ENCODE measurements around the gene TLE3. TPM values are rescaled to one million over a fixed set of nuclear protein-coding genes. Genes with fewer than 3 reads are reported as not detected.

The TLE3 gene
- total and polyA plus RNA-seq, 3 experiments from 2014 or later = 19.4 to 76.5 (median 73.1) TPM

DNA sequence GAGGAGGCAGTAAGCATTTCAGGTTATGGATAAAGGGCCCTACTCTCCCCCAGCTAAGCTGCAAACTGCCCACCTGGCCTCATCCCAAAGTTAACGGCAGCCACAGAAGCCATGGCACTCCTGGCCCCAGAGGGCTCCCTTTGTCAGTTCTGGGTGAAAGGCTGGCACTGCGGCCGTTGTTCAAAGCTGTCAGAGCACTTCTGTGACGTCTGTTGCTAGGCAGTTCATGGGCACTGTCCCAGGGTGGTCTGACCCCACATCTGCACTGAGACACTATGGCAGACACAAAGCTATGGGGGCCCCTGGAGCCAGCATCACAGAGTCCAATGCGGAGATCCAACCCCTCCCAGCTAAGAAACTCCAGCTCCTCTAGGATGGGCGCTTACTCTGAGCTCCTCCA, 30.0 kb downstream of the TLE3 start:
- no peaks in the 10 kb centered on the region for H3K27me3 ChIP-seq (ENCODE audit: insufficient read depth, low read length, poor library complexity, severe bottlenecking)
- H3K9me3 Mint-ChIP-seq = no peaks in the 10 kb centered on the region
- no peaks in the 10 kb centered on the region for H3K9me3 ChIP-seq (ENCODE audit: low read length)
- no peaks in the 10 kb centered on the region for H3K27me3 Mint-ChIP-seq
- no peaks in the 10 kb centered on the region for H3K4me1 ChIP-seq (ENCODE audit: insufficient read depth, low read length)
- POLR2A ChIA-PET = interaction anchor here (0.9 kb wide), 1 partner anchor 32 kb away, joined by 3 read pairs; no protein-coding TSS in a partner anchor
- H3K36me3 ChIP-seq (ENCODE audit: insufficient read depth, low read length) = peaks cover 53% of the 10 kb centered on the region
- peaks cover 9 to 20% (median 10%) of the 10 kb centered on the region in 3 donors for H3K4me1 Mint-ChIP-seq
- no peak for DNase-seq
- H3K27ac ChIP-seq (ENCODE audit: low read depth, low read length) = no peak overlapping the region
- no peak overlapping the region for H3K27ac Mint-ChIP-seq
- CTCF ChIA-PET = interaction anchor here (0.8 to 1.0 kb wide), 3 partner anchors 10 to 491 kb away, joined by 3 to 4 read pairs (median 3); no protein-coding TSS in a partner anchor
- peaks cover 10 to 93% (median 17%) of the 10 kb centered on the region in 3 donors for H3K36me3 Mint-ChIP-seq
- no peak overlapping the region for H3K4me3 ChIP-seq (ENCODE audit: low read length)
- H3K4me3 Mint-ChIP-seq = no peak overlapping the region

DNA sequence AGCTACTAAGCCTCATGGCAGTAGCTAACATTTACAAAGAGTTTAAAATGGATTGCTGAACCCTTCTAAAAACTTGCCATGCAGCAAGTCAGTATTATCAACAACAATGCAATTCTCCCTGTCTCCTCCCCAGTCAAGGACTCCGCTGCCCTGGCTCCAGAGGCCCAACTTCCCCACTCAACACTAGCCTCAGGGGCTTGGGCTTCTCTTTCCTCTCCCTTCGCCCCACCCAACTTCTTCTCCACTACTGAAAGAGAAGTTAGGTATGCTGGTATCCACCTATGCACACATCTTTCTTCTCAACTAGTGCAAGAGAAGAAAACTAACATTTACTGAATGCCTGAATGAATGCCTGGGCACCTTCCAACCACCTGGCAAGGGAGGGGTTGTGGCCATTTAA, 30.7 kb downstream of the TLE3 start:
- Mint-ChIP-seq H3K9me3 (no peaks in the 10 kb centered on the region), H3K27ac (peak overlapping the region in 1 of 8 donors; percentile 52), H3K4me1 (peaks cover 9 to 19% (median 10%) of the 10 kb centered on the region in 3 donors), H3K4me3 (no peak overlapping the region), H3K36me3 (peaks cover 8 to 91% (median 15%) of the 10 kb centered on the region in 3 donors), H3K27me3 (no peaks in the 10 kb centered on the region)
- no peak for DNase-seq
- Histone ChIP-seq H3K36me3 (ENCODE audit: insufficient read depth, low read length) (peaks cover 53% of the 10 kb centered on the region), H3K27me3 (ENCODE audit: insufficient read depth, low read length, poor library complexity, severe bottlenecking) (no peaks in the 10 kb centered on the region), H3K4me3 (ENCODE audit: low read length) (no peak overlapping the region), H3K27ac (ENCODE audit: low read depth, low read length) (no peak overlapping the region), H3K4me1 (ENCODE audit: insufficient read depth, low read length) (no peaks in the 10 kb centered on the region), H3K9me3 (ENCODE audit: low read length) (no peaks in the 10 kb centered on the region)
- CTCF ChIA-PET = interaction anchor here (0.9 kb wide), 1 partner anchor 11 kb away, joined by 4 read pairs; no protein-coding TSS in a partner anchor
- POLR2A ChIA-PET = interaction anchor here (0.9 kb wide), 1 partner anchor 33 kb away, joined by 3 read pairs; no protein-coding TSS in a partner anchor

DNA sequence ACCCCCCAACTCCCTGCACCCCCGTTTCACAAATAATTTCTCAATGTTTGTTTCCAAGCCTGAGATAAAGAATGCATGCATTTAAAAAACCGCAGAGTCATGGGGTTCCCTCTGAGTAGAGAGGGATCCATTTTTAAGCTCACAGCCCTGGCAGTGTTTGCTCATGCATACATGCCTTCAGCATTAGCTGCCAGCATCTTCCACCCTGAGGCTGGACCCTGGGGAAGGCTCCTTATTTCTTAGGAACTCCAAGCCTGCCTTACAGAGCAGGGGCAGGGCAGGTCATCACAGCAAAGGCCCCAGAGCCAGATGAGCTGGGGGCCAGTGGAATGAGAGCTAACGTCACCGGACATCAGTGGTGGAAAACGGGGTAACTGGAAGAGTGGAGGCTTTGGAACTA, 31.3 kb downstream of the TLE3 start:
- H3K4me3 Mint-ChIP-seq = no peak overlapping the region
- ChIA-PET CTCF (interaction anchor here (0.9 kb wide), 1 partner anchor 31 kb away, joined by 4 read pairs; the partner anchor contains the start of gene TLE3), POLR2A (interaction anchor here (0.5 kb wide), 1 partner anchor 54 kb away, joined by 3 read pairs; no protein-coding TSS in a partner anchor)
- H3K27me3 Mint-ChIP-seq = no peaks in the 10 kb centered on the region
- H3K4me1 ChIP-seq (ENCODE audit: insufficient read depth, low read length) = no peaks in the 10 kb centered on the region
- DNase-seq = no peak
- H3K27ac ChIP-seq (ENCODE audit: low read depth, low read length) = no peak overlapping the region
- no peaks in the 10 kb centered on the region for H3K9me3 Mint-ChIP-seq
- H3K4me1 Mint-ChIP-seq = peaks cover 9 to 19% (median 10%) of the 10 kb centered on the region in 3 donors
- H3K9me3 ChIP-seq (ENCODE audit: low read length) = no peaks in the 10 kb centered on the region
- H3K36me3 Mint-ChIP-seq = peaks cover 8 to 93% (median 17%) of the 10 kb centered on the region in 3 donors
- no peak overlapping the region for H3K4me3 ChIP-seq (ENCODE audit: low read length)
- peak overlapping the region in 2 of 8 donors; percentile 52 to 70 for H3K27ac Mint-ChIP-seq
- H3K27me3 ChIP-seq (ENCODE audit: insufficient read depth, low read length, poor library complexity, severe bottlenecking) = no peaks in the 10 kb centered on the region
- H3K36me3 ChIP-seq (ENCODE audit: insufficient read depth, low read length) = peaks cover 59% of the 10 kb centered on the region

DNA sequence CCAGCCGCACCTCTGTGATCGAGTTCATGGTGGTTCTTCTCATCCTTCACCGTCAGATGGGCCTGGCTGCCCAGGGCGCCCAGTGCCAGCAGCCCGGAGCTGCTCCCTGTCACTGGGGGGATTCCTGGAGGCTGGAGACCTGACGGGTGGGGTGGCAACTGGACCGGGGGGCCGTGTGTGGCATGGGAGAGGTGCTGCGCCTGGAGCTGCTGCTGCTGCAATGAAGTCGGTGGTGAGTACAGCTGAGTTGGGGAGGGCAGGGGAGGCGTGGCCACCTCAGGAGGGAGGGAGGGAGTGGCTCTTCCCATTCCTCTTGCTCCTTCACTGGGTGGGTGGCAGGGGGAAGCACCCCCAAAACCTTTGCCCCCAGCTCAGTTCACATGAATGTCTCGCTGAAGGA, 31.7 kb downstream of the TLE3 start:
- H3K36me3 ChIP-seq (ENCODE audit: insufficient read depth, low read length) = peaks cover 54% of the 10 kb centered on the region
- H3K27me3 ChIP-seq (ENCODE audit: insufficient read depth, low read length, poor library complexity, severe bottlenecking) = no peaks in the 10 kb centered on the region
- no peaks in the 10 kb centered on the region for H3K9me3 ChIP-seq (ENCODE audit: low read length)
- Mint-ChIP-seq H3K27me3 (no peaks in the 10 kb centered on the region), H3K27ac (peak overlapping the region in 1 of 8 donors; percentile 70), H3K4me3 (no peak overlapping the region), H3K4me1 (peaks cover 7 to 15% (median 9%) of the 10 kb centered on the region in 3 donors), H3K36me3 (peaks cover 5 to 93% (median 15%) of the 10 kb centered on the region in 3 donors), H3K9me3 (no peaks in the 10 kb centered on the region)
- no peak overlapping the region for H3K4me3 ChIP-seq (ENCODE audit: low read length)
- no peak for DNase-seq
- H3K27ac ChIP-seq (ENCODE audit: low read depth, low read length) = no peak overlapping the region
- ChIA-PET CTCF (interaction anchor here (0.9 kb wide), 1 partner anchor 32 kb away, joined by 4 read pairs; the partner anchor contains the start of gene TLE3), POLR2A (interaction anchor here (0.5 kb wide), 1 partner anchor 54 kb away, joined by 3 read pairs; no protein-coding TSS in a partner anchor)
- H3K4me1 ChIP-seq (ENCODE audit: insufficient read depth, low read length) = no peaks in the 10 kb centered on the region

DNA sequence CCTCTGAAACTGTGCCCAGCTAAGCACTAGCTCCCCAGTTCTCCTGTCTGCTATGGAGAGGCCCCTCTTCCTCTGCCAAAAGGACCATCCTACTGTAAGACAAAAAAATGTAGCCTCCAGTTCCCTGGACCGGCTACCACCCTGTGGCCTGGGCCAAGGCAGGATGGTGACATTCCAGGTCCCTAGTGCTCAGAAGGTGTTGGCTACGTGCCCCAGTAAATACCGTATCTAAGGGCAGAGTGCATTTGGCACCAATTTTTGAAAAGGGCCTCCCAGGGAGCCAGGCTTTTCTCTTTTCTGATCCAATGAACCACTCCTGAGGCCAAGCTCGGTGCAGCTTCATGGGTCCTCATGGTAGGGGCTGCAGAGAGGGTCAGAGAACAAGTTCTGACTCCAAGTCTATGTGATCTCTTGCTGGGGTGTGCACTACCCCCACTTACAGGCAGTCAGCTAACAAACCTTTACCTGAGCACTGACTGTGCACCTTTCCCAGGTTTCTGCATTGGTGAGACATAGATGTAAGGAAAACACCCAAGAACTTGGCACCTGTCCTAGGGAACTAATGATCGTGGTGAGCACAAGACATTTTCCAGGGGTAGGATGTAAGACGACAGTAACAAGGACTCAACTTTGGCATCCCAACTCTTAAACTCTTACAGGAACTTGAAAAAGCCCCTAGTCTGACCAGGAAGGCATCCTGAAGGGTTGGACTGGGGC, 32.6 kb downstream of the TLE3 start:
- peaks cover 2 to 15% (median 7%) of the 10 kb centered on the region in 3 donors for H3K4me1 Mint-ChIP-seq
- Histone ChIP-seq H3K36me3 (ENCODE audit: insufficient read depth, low read length) (peaks cover 52% of the 10 kb centered on the region), H3K9me3 (ENCODE audit: low read length) (no peaks in the 10 kb centered on the region), H3K27ac (ENCODE audit: low read depth, low read length) (no peak overlapping the region), H3K27me3 (ENCODE audit: insufficient read depth, low read length, poor library complexity, severe bottlenecking) (no peaks in the 10 kb centered on the region), H3K4me3 (ENCODE audit: low read length) (no peak overlapping the region), H3K4me1 (ENCODE audit: insufficient read depth, low read length) (no peaks in the 10 kb centered on the region)
- no peak overlapping the region for H3K4me3 Mint-ChIP-seq
- H3K27me3 Mint-ChIP-seq = no peaks in the 10 kb centered on the region
- peaks cover 0 to 93% (median 11%) of the 10 kb centered on the region in 3 donors for H3K36me3 Mint-ChIP-seq
- H3K9me3 Mint-ChIP-seq = no peaks in the 10 kb centered on the region
- POLR2A ChIA-PET = no interaction called here
- DNase-seq = peak in 1 of 5 donors; percentile 9
- CTCF ChIA-PET = interaction anchor here (1.0 kb wide), 1 partner anchor 33 kb away, joined by 3 read pairs; no protein-coding TSS in a partner anchor
- no peak overlapping the region for H3K27ac Mint-ChIP-seq

DNA sequence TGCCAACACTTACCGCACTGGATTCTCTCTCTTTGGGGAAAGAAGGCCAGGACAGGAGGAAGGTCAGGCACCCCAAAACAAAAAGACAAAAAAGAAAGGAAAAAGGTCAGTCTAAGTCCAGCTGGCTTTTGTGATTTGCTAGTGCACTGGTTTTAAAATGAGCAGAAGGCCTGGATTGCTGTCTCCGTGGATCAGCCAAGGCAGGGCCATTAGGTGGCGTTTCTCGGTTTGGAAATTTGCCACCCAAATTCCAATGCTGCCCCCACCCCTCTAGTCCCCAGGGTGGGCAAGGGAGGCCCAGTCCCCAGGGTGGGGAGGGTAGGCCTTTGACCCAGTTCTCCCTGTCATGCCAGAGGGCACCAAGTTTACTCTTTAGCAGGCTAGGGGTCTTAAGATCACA, 33.3 kb downstream of the TLE3 start:
- Mint-ChIP-seq H3K9me3 (no peaks in the 10 kb centered on the region), H3K4me1 (peaks cover 2 to 15% (median 5%) of the 10 kb centered on the region in 3 donors), H3K27me3 (no peaks in the 10 kb centered on the region), H3K27ac (no peak overlapping the region), H3K4me3 (no peak overlapping the region), H3K36me3 (peaks cover 0 to 93% (median 13%) of the 10 kb centered on the region in 3 donors)
- Histone ChIP-seq H3K27me3 (ENCODE audit: insufficient read depth, low read length, poor library complexity, severe bottlenecking) (no peaks in the 10 kb centered on the region), H3K9me3 (ENCODE audit: low read length) (no peaks in the 10 kb centered on the region), H3K36me3 (ENCODE audit: insufficient read depth, low read length) (peaks cover 52% of the 10 kb centered on the region), H3K4me1 (ENCODE audit: insufficient read depth, low read length) (no peaks in the 10 kb centered on the region), H3K4me3 (ENCODE audit: low read length) (no peak overlapping the region), H3K27ac (ENCODE audit: low read depth, low read length) (no peak overlapping the region)
- peak in 1 of 5 donors; percentile 6 for DNase-seq
- ChIA-PET CTCF (interaction anchor here (1.0 to 1.2 kb wide), 2 partner anchors 34 to 38 kb away, joined by 3 read pairs; no protein-coding TSS in a partner anchor), POLR2A (no interaction called here)

DNA sequence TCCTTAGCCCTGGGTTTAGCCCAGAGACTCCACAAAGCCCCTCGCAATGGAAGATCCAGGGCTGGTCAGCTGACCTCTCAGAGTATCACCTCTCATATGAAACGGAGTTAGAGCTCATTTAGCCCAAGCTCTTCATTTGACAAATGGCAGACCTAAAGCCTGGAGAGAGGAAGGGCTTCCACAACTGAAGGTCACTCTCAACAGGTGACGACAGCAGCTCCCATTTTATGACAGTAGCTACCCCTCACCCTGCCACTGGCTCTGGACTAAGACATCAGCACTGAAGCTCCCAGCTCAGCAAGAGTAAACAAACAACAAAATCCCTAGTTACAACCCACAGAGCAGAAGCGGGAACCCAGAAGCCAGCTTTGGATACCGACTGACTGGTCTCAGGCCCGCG, 33.7 kb downstream of the TLE3 start:
- Mint-ChIP-seq H3K9me3 (no peaks in the 10 kb centered on the region), H3K27ac (no peak overlapping the region), H3K4me3 (no peak overlapping the region), H3K27me3 (no peaks in the 10 kb centered on the region), H3K36me3 (peaks cover 4 to 93% (median 17%) of the 10 kb centered on the region in 3 donors), H3K4me1 (peaks cover 2 to 14% (median 5%) of the 10 kb centered on the region in 3 donors)
- Histone ChIP-seq H3K4me1 (ENCODE audit: insufficient read depth, low read length) (no peaks in the 10 kb centered on the region), H3K9me3 (ENCODE audit: low read length) (no peaks in the 10 kb centered on the region), H3K36me3 (ENCODE audit: insufficient read depth, low read length) (peaks cover 53% of the 10 kb centered on the region), H3K27ac (ENCODE audit: low read depth, low read length) (no peak overlapping the region), H3K4me3 (ENCODE audit: low read length) (no peak overlapping the region), H3K27me3 (ENCODE audit: insufficient read depth, low read length, poor library complexity, severe bottlenecking) (no peaks in the 10 kb centered on the region)
- ChIA-PET CTCF (interaction anchor here (1.0 to 1.2 kb wide), 2 partner anchors 34 to 38 kb away, joined by 3 read pairs; no protein-coding TSS in a partner anchor), POLR2A (no interaction called here)
- DNase-seq = peak in 1 of 5 donors; percentile 20
